Measurements from ENCODE around the gene PPIL6. TPM values are rescaled to one million over a fixed set of nuclear protein-coding genes. Genes with fewer than 3 reads are reported as not detected.

PPIL6 gene
- 2.9 TPM for total RNA-seq

- DNase-seq (ENCODE audit: low spot score), result peak; percentile 89
Observed at GRCh38 chr6:109440331-109441068, at the start of gene PPIL6, which contains the start of gene SMPD2. Gene PPIL6, minus strand, starts transcription at chr6:109440628. Its CDS starts 38 bp downstream, at chr6:109440590. Gene SMPD2, plus strand, starts transcription at chr6:109440724. Its CDS starts 398 bp downstream, at chr6:109441122.

GRCh38 chr6:109488001-109488400 is 47.6 kb upstream of the PPIL6 start:
- DNase-seq (ENCODE audit: low spot score), result no peak

GRCh38 chr6:109486068-109486467 is 45.6 kb upstream of the PPIL6 start:
- DNase-seq (ENCODE audit: low spot score), result no peak

- no peak for DNase-seq (ENCODE audit: low spot score)
Observed at GRCh38 chr6:109485266-109485935, 45.0 kb upstream of the PPIL6 start.

- no peak for DNase-seq (ENCODE audit: low spot score)
Observed at GRCh38 chr6:109484122-109484521, 43.7 kb upstream of the PPIL6 start.

GRCh38 chr6:109483735-109484057 is 43.3 kb upstream of the PPIL6 start:
- no peak for DNase-seq (ENCODE audit: low spot score)

- DNase-seq (ENCODE audit: low spot score), result peak; percentile 90
Observed at GRCh38 chr6:109482905-109483734, 42.7 kb upstream of the PPIL6 start, which contains the start of gene ZBTB24. Gene ZBTB24, minus strand, starts transcription at chr6:109483219. Its CDS starts 1,193 bp downstream, at chr6:109482026.

GRCh38 chr6:109480993-109481480 is 40.6 kb upstream of the PPIL6 start:
- no peak for DNase-seq (ENCODE audit: low spot score)

- no peak for DNase-seq (ENCODE audit: low spot score)
Observed at GRCh38 chr6:109478841-109479624, 38.6 kb upstream of the PPIL6 start.

GRCh38 chr6:109478222-109478805 is 37.9 kb upstream of the PPIL6 start:
- no peak for DNase-seq (ENCODE audit: low spot score)

- no peak for DNase-seq (ENCODE audit: low spot score)
Observed at GRCh38 chr6:109477725-109478124, 37.3 kb upstream of the PPIL6 start.

- DNase-seq (ENCODE audit: low spot score), result no peak
Observed at GRCh38 chr6:109477184-109477583, 36.8 kb upstream of the PPIL6 start.

- no peak for DNase-seq (ENCODE audit: low spot score)
Observed at GRCh38 chr6:109475625-109476024, 35.2 kb upstream of the PPIL6 start.

- DNase-seq (ENCODE audit: low spot score), result no peak
Observed at GRCh38 chr6:109474995-109475394, 34.6 kb upstream of the PPIL6 start.

GRCh38 chr6:109473120-109473519 is 32.7 kb upstream of the PPIL6 start:
- no peak for DNase-seq (ENCODE audit: low spot score)

- DNase-seq (ENCODE audit: low spot score), result no peak
Observed at GRCh38 chr6:109472132-109472995, 31.9 kb upstream of the PPIL6 start.

- no peak for DNase-seq (ENCODE audit: low spot score)
Observed at GRCh38 chr6:109471105-109471810, 30.8 kb upstream of the PPIL6 start.

- DNase-seq (ENCODE audit: low spot score), result no peak
Observed at GRCh38 chr6:109469591-109470189, 29.3 kb upstream of the PPIL6 start.

GRCh38 chr6:109467696-109468095 is 27.3 kb upstream of the PPIL6 start:
- DNase-seq (ENCODE audit: low spot score), result no peak

Data from ureter (tissue), 1 donor.